Cardiac septum (tissue), 1 donor: Measurements from ENCODE around the gene PAM16. TPM values are rescaled to one million over a fixed set of nuclear protein-coding genes. Genes with fewer than 3 reads are reported as not detected.

ENCODE experiments used
- DNase-seq: peaks from one replicate; pipeline ENCODE4 v3.0.0-alpha.2; 2020; ENCODE audit warnings: low spot score
- intact Hi-C: fragments of 100-400 bp; cut with DNase I; formaldehyde crosslinking; loops from one replicate; pipeline ENCODE4 v1.14.0; 2022
- total RNA-seq: library from RNA; stranded (reverse); fragmentation: NEBNext Ultra II Directional; extraction: Animal tissue kit (Norgen Biotek cat#: 25700); gene quantifications from one replicate; pipeline ENCODE4 v1.2.1, GENCODE V29; 2021
- donor health status: DM: no; HTN: no; CAD: no.

The PAM16 gene
- total RNA-seq, 1 donor from 2014 or later, result 43.3 TPM

DNA sequence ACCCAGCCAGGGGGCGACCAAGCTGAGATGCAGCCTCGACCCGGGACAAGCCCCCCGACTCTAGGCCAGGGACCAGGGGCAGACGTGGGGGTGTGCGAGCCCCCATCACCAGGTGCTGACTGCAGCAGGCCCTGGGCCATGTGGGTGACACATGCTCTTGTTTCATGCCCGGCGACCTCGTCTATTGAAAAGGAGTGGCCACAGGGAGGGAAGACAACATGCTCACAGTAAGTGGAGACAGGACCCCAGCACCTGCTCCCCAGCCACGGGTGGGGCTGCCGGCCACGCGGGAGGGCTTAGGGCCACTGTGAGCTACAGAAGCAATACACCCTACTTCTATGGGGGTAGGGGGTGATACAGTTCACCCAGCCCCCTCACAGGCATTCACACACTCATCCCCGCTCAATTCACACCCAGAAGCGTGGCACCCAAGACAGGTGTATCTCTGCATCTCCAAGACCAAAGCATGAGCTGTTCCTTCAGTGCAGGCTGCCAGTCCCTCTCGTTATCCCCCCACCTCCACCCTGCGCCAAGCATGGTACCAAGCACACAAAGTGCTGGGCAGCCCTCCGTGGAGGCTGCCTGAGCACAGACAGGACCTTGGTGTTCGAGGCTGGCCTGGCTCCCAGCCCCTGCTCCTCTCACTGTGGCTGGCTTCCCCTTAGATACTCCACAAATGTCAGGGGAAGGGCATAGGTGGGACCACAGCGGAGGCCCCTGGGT is 34.1 kb upstream of the PAM16 start:
- intact Hi-C loops, result no loop called here
- no peak for DNase-seq

GRCh38 chr16:4384509-4384942 is 33.4 kb upstream of the PAM16 start:
- no peak for DNase-seq

GRCh38 chr16:4383591-4384444 is 32.7 kb upstream of the PAM16 start:
- intact Hi-C loops, result no loop called here
- no peak for DNase-seq

More at GRCh38 chr16:4384509-4384942, 33.4 kb upstream of the PAM16 start:
- intact Hi-C loops, result no loop called here

DNA sequence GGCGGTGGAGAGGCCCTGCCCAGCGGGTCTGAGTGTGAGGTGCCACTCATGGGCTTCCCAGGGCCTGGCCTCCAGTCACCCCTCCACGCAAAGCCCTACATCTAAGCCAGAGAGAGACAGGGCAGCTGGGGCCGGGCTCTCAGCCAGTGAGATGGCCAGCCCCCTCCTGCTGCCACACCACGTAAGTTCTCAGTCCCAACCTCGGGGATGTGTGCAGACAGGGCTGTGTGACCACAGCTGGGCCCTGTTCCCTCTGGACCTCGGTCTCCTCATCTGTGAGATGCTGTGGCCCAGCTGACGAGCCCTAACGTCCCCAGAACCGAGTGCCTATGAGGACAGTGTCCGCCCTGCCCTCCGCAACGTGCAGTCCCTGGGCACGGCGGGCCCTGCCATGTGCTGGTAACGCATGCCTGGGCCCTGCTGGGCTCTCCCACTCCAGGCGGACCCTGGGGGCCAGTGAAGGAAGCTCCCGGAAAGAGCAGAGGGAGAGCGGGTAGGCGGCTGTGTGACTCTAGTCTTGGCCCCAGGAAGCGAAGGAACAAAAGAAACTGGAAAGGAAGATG is 31.8 kb upstream of the PAM16 start:
- intact Hi-C loops, result no loop called here
- no peak for DNase-seq

GRCh38 chr16:4381935-4382794 is 31.0 kb upstream of the PAM16 start:
- intact Hi-C loops, result no loop called here
- DNase-seq, result no peak

DNA sequence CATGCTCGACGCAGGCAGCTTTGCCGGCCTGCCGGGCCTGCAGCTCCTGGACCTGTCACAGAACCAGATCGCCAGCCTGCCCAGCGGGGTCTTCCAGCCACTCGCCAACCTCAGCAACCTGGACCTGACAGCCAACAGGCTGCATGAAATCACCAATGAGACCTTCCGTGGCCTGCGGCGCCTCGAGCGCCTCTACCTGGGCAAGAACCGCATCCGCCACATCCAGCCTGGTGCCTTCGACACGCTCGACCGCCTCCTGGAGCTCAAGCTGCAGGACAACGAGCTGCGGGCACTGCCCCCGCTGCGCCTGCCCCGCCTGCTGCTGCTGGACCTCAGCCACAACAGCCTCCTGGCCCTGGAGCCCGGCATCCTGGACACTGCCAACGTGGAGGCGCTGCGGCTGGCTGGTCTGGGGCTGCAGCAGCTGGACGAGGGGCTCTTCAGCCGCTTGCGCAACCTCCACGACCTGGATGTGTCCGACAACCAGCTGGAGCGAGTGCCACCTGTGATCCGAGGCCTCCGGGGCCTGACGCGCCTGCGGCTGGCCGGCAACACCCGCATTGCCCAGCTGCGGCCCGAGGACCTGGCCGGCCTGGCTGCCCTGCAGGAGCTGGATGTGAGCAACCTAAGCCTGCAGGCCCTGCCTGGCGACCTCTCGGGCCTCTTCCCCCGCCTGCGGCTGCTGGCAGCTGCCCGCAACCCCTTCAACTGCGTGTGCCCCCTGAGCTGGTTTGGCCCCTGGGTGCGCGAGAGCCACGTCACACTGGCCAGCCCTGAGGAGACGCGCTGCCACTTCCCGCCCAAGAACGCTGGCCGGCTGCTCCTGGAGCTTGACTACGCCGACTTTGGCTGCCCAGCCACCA is 30.2 kb upstream of the PAM16 start:
- DNase-seq, result no peak
- intact Hi-C loops, result no loop called here

DNA sequence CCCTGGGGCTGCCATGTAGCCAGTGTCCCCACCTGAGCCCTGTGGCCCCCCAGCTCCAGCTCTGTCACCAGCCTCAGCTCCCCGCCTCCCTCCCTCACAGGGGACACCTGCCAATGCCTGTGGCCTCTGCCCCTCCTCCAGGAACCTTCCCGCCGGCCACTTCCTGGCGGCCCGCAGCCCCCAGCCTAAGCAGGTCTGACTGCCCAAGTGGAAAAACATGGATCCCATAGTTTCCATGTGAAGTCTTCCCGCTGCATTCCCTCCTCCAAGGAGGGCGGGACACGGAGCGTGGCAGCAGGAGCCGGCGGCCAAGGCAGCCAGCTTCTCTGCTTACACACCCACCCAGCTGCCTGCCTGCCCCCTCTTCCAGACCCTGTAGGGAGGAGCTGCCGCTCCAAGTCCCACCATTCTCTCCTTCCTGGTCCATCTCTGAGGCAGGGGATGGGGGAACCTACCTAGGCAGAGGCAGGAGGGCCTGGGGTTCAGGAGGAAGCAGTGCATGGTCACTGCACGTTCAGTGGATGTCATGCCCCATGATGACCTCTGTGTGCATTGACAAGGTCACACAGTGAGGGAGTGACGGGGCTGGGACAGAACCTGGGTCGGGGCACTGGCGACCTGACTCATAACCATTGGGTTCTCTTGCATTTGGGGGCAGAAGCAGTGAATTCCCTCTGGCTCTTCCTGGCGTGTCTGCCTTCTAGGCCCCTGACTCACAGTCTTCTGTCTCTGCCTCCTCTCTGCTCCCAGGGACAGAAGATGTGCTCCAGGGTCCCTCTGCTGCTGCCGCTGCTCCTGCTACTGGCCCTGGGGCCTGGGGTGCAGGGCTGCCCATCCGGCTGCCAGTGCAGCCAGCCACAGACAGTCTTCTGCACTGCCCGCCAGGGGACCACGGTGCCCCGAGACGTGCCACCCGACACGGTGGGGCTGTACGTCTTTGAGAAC is 29.3 kb upstream of the PAM16 start:
- DNase-seq, result no peak
- intact Hi-C loops, result no loop called here

DNA sequence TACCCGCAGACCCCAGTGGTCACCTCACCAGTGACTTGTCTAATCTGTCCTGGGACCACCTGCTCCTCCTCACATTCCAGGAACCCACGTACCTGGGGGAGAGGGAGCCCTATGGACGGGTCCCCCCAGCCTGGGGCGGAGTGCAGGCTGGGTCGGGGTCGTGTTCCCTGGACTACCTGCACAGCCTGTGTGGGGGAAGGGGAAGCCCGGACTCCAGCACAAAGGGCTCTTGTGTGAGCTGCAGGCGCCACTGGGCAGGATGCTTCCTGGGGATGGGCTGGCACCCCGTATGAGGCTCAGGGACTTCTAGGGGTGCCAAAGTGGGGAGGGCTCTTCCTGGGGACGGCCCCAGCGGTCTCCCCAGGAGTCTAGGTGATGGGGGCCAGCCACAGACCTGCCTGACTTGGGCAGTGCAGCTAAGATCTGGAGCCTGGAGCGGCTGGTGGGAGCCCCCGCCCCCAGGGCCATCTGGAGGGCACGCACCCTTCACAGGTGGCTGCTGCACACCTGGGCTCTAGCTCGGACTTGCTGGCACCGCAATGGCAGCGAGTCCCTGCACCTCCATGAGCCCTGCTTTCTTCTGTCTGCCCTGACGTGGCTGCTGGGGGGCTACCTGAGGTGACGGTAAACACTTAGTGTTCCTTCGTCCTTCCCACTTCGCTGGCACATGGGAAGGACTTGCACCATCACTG is 28.0 kb upstream of the PAM16 start:
- DNase-seq, result no peak

GRCh38 chr16:4378161-4378666 is 27.1 kb upstream of the PAM16 start:
- no peak for DNase-seq
- intact Hi-C loops, result no loop called here

More for the DNA sequence above, 28.0 kb upstream of the PAM16 start:
- intact Hi-C loops, result no loop called here

DNA sequence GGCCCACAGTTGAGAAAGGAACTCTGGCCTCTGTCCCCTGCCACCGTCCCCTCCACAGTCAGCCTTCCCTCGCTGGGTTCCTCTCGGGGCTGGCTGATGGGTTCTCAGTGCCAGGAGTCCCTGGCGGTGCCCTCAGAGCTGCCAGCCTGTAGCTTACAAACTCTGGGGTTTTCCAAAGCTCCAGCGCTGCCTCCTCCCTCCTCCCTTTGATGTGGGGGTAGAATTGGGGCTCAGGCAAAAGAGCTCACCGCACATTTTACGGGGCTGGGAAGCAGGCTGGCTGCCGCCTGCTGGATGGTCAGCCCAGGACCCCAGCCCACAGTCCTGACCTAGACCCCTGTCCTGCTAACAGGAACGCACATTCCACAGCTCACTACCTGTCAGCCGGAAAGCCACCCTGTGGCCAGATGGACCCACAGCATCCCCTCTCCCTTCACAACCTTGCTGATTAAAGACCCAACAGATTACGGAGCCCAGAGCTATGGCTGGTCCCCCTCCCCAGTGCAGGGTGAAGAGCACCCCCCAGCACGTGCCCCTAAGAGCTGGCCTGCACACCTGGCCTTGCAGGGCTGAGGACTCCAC is 26.5 kb upstream of the PAM16 start:
- DNase-seq, result no peak
- intact Hi-C loops, result no loop called here

GRCh38 chr16:4376893-4377572 is 25.9 kb upstream of the PAM16 start:
- intact Hi-C loops, result no loop called here
- DNase-seq, result no peak

GRCh38 chr16:4376126-4376892 is 25.2 kb upstream of the PAM16 start:
- intact Hi-C loops, result no loop called here
- peak; percentile 92 for DNase-seq

- no peak for DNase-seq
- intact Hi-C loops, result no loop called here
Measured at GRCh38 chr16:4375717-4376116, 24.6 kb upstream of the PAM16 start.

- DNase-seq, result no peak
- intact Hi-C loops, result no loop called here
Measured at GRCh38 chr16:4373909-4374742, 23.0 kb upstream of the PAM16 start.
